Type B pancreatic cell (in vitro differentiated cells): ENCODE results near the gene CSRP1. TPM values are rescaled to one million over a fixed set of nuclear protein-coding genes. Genes with fewer than 3 reads are reported as not detected.

Source experiments
- DNase-seq: peaks from one replicate; pipeline ENCODE4 v3.0.0; 2021; ENCODE audit warnings: mixed read lengths; ENCODE audit not compliant: unreplicated experiment; ENCODE audit errors: extremely low spot score
- H3K27ac Mint-ChIP-seq: 2 replicates; pipeline ENCODE4 v1.8.0; 2021; ENCODE audit warnings: mild to moderate bottlenecking, mixed read lengths
- H3K27me3 Mint-ChIP-seq: 2 replicates; pipeline ENCODE4 v1.8.0; 2021; ENCODE audit warnings: mixed read lengths
- H3K36me3 Mint-ChIP-seq: 2 replicates; pipeline ENCODE4 v1.8.0; 2021; ENCODE audit warnings: mixed read lengths
- H3K4me1 Mint-ChIP-seq: one replicate; pipeline ENCODE4 v1.8.0; 2021; ENCODE audit warnings: mixed read lengths; ENCODE audit not compliant: unreplicated experiment
- H3K4me3 Mint-ChIP-seq: 2 replicates; pipeline ENCODE4 v1.8.0; 2021; ENCODE audit warnings: mild to moderate bottlenecking, mixed read lengths
- H3K9me3 Mint-ChIP-seq: 2 replicates; pipeline ENCODE4 v1.8.0; 2021; ENCODE audit warnings: mixed read lengths
- total RNA-seq: library from RNA; stranded (reverse); gene quantifications from 2 replicates; pipeline ENCODE4 v1.2.1, GENCODE V29; 2021; ENCODE audit warnings: low replicate concordance
- TF ChIP-seq, protein P1 (sequence below): fragments of 200-600 bp; sonication (generic); conservative IDR thresholded peaks from 2 replicates; pipeline ENCODE4 v1.5.0; 2021; ENCODE audit warnings: antibody characterized with exemption, mild to moderate bottlenecking

CSRP1 gene
- total RNA-seq, 1 donor from 2014 or later: 7.3 TPM

GRCh38 chr1:201471772-201472171 lies 35.2 kb downstream of the CSRP1 start:
- DNase-seq: no peak
- TF ChIP-seq, protein P1, sequence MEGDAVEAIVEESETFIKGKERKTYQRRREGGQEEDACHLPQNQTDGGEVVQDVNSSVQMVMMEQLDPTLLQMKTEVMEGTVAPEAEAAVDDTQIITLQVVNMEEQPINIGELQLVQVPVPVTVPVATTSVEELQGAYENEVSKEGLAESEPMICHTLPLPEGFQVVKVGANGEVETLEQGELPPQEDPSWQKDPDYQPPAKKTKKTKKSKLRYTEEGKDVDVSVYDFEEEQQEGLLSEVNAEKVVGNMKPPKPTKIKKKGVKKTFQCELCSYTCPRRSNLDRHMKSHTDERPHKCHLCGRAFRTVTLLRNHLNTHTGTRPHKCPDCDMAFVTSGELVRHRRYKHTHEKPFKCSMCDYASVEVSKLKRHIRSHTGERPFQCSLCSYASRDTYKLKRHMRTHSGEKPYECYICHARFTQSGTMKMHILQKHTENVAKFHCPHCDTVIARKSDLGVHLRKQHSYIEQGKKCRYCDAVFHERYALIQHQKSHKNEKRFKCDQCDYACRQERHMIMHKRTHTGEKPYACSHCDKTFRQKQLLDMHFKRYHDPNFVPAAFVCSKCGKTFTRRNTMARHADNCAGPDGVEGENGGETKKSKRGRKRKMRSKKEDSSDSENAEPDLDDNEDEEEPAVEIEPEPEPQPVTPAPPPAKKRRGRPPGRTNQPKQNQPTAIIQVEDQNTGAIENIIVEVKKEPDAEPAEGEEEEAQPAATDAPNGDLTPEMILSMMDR: no peak
- Mint-ChIP-seq H3K4me1 (peaks cover 18% of the 10 kb centered on the region), H3K4me3 (no peak overlapping the region), H3K36me3 (peaks cover 4% of the 10 kb centered on the region), H3K27me3 (peaks cover 17% of the 10 kb centered on the region), H3K9me3 (peaks cover 4% of the 10 kb centered on the region), H3K27ac (no peak overlapping the region)

- Mint-ChIP-seq H3K9me3 (peaks cover 4% of the 10 kb centered on the region), H3K27ac (peak overlapping the region; percentile 82), H3K4me3 (peak overlapping the region; percentile 96), H3K4me1 (peaks cover 19% of the 10 kb centered on the region), H3K36me3 (peaks cover 4% of the 10 kb centered on the region), H3K27me3 (peaks cover 17% of the 10 kb centered on the region)
- no peak for DNase-seq
- TF ChIP-seq, protein P1: no peak
Observed at GRCh38 chr1:201470581-201470980, 36.3 kb downstream of the CSRP1 start.

GRCh38 chr1:201469645-201470074 lies 37.3 kb downstream of the CSRP1 start:
- TF ChIP-seq, protein P1: no peak
- Mint-ChIP-seq H3K4me1 (peaks cover 25% of the 10 kb centered on the region), H3K27me3 (peaks cover 14% of the 10 kb centered on the region), H3K4me3 (peak overlapping the region; percentile 96), H3K27ac (peak overlapping the region; percentile 82), H3K36me3 (peaks cover 8% of the 10 kb centered on the region), H3K9me3 (peaks cover 4% of the 10 kb centered on the region)
- no peak for DNase-seq

- H3K27me3 Mint-ChIP-seq: peaks cover 14% of the 10 kb centered on the region
- peak within 1 kb of the TSS; percentile 92 for H3K27ac Mint-ChIP-seq
- H3K9me3 Mint-ChIP-seq: peaks cover 4% of the 10 kb centered on the region
- DNase-seq: peak; percentile 86
- TF ChIP-seq, protein P1: no peak
- peaks cover 12% of the 10 kb centered on the region for H3K36me3 Mint-ChIP-seq
- H3K4me3 Mint-ChIP-seq: peak within 1 kb of the TSS; percentile 96
- peaks cover 25% of the 10 kb centered on the region for H3K4me1 Mint-ChIP-seq
Observed at GRCh38 chr1:201468844-201469644, 37.9 kb downstream of the CSRP1 start, which contains the start of gene PHLDA3. TSS of gene PHLDA3 (minus strand) at chr1:201469188. CDS start at chr1:201468786, 402 bp downstream.

- peak overlapping the region; percentile 96 for H3K4me3 Mint-ChIP-seq
- H3K9me3 Mint-ChIP-seq: peaks cover 4% of the 10 kb centered on the region
- H3K27me3 Mint-ChIP-seq: peaks cover 14% of the 10 kb centered on the region
- peaks cover 27% of the 10 kb centered on the region for H3K4me1 Mint-ChIP-seq
- H3K27ac Mint-ChIP-seq: peak overlapping the region; percentile 92
- TF ChIP-seq, protein P1: no peak
- H3K36me3 Mint-ChIP-seq: peaks cover 12% of the 10 kb centered on the region
- DNase-seq: no peak
Observed at GRCh38 chr1:201468501-201468843, 38.5 kb downstream of the CSRP1 start.
